GM21576 (cell line): ENCODE measurements around the gene PAQR8.

Experiments used
- ATAC-seq: cut with Tn5 transposase; IDR thresholded peaks from one replicate; pipeline ENCODE4 v1.9.1; 2021; ENCODE audit warnings: mild to moderate bottlenecking, moderate library complexity; ENCODE audit not compliant: unreplicated experiment

PAQR8 gene

DNA sequence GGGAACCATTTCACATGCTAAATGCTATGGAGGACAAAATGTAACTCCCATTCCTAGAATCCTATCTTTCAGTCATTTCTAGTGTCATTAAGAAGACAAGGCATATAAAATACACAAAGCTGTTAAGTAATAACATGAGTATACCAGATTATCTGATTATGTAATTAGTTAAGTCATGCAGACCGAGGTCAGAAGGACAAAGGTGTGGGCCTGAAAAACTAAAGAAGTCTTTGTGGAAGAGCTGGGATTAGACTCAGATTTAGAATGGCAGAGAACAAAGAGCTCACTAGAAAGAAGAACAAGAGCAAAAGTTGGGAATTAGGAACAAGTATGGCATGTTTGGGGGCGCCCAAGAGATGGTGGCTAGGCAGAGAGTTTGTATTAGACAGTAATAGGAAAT, 95.1 kb downstream of the PAQR8 start:
- ATAC-seq, result no peak
